Gastrocnemius medialis (tissue), 4 donors: ENCODE results near the gene KPNA5.

Experiments used
- POLR2A ChIP-seq, 2 donors: fragments of 450-650 bp; IDR thresholded peaks; one replicate each; pipeline ENCODE4 v1.6.1; 2017; ENCODE audit warnings: antibody characterized with exemption in 2 of 2, mild to moderate bottlenecking in 2 of 2, moderate library complexity in 2 of 2
- TF ChIP-seq, protein P1 (sequence below), 5 experiments: fragments of 450-650 bp in 3 of 5; fragments of 200-600 bp in 2 of 5; sonication (generic) in 2 of 5; IDR thresholded peaks in 4 of 5; conservative IDR thresholded peaks in 1 of 5; 1 replicate in 4 of 5; 2 replicates in 1 of 5; pipeline ENCODE4 v1.5.1; 2016 to 2019; ENCODE audit warnings: antibody characterized with exemption in 5 of 5, mild to moderate bottlenecking in 3 of 5, moderate library complexity in 3 of 5

DNA sequence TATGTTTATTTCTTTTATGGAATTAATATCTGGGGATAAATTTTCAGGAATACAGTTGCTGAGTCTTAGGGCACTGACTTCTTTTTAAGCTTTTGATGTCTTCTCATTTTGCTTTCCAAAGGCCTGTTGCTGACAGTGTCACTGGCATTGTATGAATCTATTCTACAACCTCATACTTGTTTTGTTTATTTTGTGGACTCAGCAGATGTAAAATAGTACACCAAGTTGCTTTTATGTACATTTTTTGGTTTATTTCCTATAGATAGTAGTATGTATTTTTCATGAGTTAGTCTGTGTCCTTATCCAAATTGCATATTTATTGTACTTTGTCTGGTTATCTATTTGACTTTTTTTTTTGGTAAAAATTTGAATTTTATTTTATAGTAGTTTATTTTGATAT lies 49.5 kb downstream of the KPNA5 start:
- TF ChIP-seq, protein P1, sequence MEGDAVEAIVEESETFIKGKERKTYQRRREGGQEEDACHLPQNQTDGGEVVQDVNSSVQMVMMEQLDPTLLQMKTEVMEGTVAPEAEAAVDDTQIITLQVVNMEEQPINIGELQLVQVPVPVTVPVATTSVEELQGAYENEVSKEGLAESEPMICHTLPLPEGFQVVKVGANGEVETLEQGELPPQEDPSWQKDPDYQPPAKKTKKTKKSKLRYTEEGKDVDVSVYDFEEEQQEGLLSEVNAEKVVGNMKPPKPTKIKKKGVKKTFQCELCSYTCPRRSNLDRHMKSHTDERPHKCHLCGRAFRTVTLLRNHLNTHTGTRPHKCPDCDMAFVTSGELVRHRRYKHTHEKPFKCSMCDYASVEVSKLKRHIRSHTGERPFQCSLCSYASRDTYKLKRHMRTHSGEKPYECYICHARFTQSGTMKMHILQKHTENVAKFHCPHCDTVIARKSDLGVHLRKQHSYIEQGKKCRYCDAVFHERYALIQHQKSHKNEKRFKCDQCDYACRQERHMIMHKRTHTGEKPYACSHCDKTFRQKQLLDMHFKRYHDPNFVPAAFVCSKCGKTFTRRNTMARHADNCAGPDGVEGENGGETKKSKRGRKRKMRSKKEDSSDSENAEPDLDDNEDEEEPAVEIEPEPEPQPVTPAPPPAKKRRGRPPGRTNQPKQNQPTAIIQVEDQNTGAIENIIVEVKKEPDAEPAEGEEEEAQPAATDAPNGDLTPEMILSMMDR (IDR thresholded peaks at IDR 0.05 in 4 of 5, conservative IDR thresholded peaks at IDR 0.05 in 1 of 5): no peak
- TF ChIP-seq POLR2A (IDR thresholded peaks at IDR 0.05): no peak
